ENCODE data around the gene SMARCA4.

DNA sequence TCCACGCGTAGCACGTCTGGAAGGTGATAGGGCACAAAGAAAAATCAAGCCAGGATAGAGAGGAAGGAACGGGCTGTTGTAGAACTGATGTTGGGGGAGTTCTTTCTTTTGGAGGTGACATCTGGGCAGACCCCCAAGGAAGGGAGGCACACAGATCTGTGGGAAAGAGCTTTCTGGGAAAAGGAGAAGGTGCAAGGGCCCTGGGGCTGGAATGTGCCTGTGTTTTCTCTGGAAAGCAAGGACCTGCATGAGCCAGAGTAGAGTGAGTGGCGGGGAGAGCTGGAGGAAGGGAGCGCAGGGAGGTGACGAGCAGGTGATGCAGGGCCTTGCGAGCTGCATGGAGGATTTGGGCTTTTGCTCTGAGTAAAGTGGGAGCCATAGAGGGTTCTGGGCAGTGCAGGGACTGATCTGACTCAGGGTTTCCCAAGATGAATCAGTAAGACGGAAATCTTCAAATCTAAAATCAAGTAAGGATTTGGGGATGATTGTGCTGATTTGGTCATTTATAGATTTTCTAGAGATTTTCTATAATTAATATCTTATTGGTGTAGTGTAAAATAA, 30.8 kb downstream of the SMARCA4 start:
- TF ChIP-seq NFRKB (IDR thresholded peaks at IDR 0.05): no peak
- no peak for TF ChIP-seq ARNT (IDR thresholded peaks at IDR 0.05)
